ENCODE results near the gene SERPINE2.
"Not testable (repeated sequence)": the region's sequence is repeated elsewhere in the genome, so short reads cannot be mapped to it uniquely, and the experiment has no call there.

The SERPINE2 gene

DNA sequence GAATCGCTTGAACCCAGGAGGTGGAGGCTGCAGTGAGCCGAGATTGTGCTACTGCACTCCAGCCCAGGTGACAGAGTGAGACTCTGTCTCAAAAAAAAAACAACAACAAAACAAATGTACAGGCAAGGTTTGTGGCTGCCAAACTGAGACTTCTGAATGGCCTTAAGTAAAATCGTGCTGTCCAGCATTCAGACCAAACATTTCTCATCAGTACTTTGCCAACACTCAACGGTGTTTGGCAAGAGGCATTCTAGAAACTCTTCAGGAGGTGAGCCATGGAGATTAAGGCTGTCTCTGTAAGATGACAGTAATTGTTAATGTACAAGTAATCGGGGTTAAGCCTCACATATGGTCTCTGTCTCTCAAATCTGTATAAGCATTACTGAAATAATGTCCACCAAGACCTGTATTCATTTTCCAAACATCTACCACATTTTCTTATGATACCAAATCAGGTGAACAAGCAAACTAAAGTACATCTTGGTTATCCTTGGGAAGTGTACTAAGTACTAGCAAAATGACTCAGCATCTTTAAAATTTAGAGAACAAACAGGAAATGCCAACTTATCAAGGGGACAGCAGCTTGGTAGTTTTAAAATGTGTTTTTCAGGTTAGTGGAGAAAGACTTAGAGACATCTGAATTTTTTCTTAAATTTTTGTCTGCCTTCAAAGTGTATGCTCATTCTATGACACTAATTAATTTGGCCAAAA is 29.3 kb downstream of the SERPINE2 start:
- Histone ChIP-seq H3K27ac (peak overlapping the region; percentile 53), H3K27me3 (ENCODE audit: insufficient read depth, low read depth, severe bottlenecking) (no peaks in the 10 kb centered on the region), H3K36me3 (no peaks in the 10 kb centered on the region), H3K4me3 (ENCODE audit: low read depth, low read length) (no peak overlapping the region), H3K9me3 (ENCODE audit: severe bottlenecking) (peaks cover 2% of the 10 kb centered on the region)
- DNase-seq, result peak; percentile 16
- no peak for TF ChIP-seq CTCF (IDR thresholded peaks at IDR 0.05; ENCODE audit: low read depth, low read length)

GRCh38 chr2:224008702-224009261 is 30.3 kb downstream of the SERPINE2 start:
- Histone ChIP-seq H3K4me3 (ENCODE audit: low read depth, low read length) (no peak overlapping the region), H3K9me3 (ENCODE audit: severe bottlenecking) (peaks cover 2% of the 10 kb centered on the region), H3K36me3 (no peaks in the 10 kb centered on the region), H3K27ac (peak overlapping the region; percentile 44), H3K27me3 (ENCODE audit: insufficient read depth, low read depth, severe bottlenecking) (no peaks in the 10 kb centered on the region)
- no peak for TF ChIP-seq CTCF (IDR thresholded peaks at IDR 0.05; ENCODE audit: low read depth, low read length)
- DNase-seq, result peak; percentile 78

DNA sequence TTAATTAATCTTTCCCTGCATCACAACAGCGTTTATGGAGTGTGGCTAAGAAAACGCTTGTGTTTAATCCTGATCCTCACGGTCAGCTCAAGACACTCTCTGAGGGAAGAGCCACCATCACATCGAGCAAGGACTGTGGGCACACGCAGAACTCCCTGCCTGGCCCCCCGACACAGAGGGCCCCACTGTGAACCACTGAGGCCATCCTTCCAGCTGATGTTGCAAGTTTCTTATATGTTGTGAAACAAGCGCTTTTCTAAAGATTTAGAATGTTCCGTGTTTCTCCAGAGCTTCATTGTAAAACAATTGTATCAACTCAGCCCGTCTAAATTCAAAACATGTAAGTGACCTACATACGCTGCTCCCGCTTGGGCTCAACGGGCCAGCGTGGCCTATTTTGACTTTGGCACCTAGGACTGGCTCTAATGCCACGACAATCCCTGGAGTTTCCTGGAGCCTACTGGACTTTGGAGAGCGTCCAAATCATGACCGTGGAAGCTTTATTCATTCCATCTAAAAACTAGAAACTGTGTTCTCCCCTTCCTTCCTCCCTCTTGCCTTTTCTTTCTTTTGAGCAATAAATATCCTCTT is 34.9 kb downstream of the SERPINE2 start:
- no peak for TF ChIP-seq CTCF (IDR thresholded peaks at IDR 0.05; ENCODE audit: low read depth, low read length)

DNA sequence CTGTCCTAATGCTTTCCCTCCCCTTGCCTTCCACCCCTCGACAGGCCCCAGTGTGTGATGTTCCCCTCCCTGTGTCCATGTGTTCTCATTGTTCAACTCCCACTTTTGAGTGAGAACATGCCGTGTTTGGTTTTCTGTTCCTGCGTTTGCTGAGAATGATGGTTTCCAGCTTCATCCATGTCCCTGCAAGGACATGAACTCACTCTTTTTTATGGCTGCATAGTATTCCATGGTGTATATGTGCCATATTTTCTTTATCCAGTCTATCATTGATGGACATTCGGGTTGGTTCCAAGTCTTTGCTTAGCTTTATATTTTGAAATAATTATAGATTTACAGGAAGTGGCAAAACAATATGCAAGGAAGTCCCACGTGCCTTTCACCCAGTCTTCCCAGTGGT is 38.4 kb downstream of the SERPINE2 start:
- not testable (repeated sequence) for DNase-seq; H3K27ac ChIP-seq; H3K36me3 ChIP-seq; H3K27me3 ChIP-seq (ENCODE audit: insufficient read depth, low read depth, severe bottlenecking); H3K4me3 ChIP-seq (ENCODE audit: low read depth, low read length); H3K9me3 ChIP-seq (ENCODE audit: severe bottlenecking)

More for the DNA sequence above, 34.9 kb downstream of the SERPINE2 start:
- Histone ChIP-seq H3K27me3 (ENCODE audit: insufficient read depth, low read depth, severe bottlenecking) (no peaks in the 10 kb centered on the region), H3K9me3 (ENCODE audit: severe bottlenecking) (no peaks in the 10 kb centered on the region), H3K27ac (no peak overlapping the region), H3K36me3 (peaks cover 3% of the 10 kb centered on the region; the same call in 1 of the 2 replicates), H3K4me3 (ENCODE audit: low read depth, low read length) (no peak overlapping the region)
- DNase-seq, result no peak

- H3K27ac ChIP-seq, result no peak overlapping the region
- H3K9me3 ChIP-seq (ENCODE audit: severe bottlenecking), result no peaks in the 10 kb centered on the region
- DNase-seq, result no peak
- H3K4me3 ChIP-seq (ENCODE audit: low read depth, low read length), result no peak overlapping the region
- no peak for TF ChIP-seq CTCF (IDR thresholded peaks at IDR 0.05; ENCODE audit: low read depth, low read length)
- peaks cover 3% of the 10 kb centered on the region; the same call in 1 of the 2 replicates for H3K36me3 ChIP-seq
- H3K27me3 ChIP-seq (ENCODE audit: insufficient read depth, low read depth, severe bottlenecking), result no peaks in the 10 kb centered on the region
Measured at GRCh38 chr2:223999862-224000261, 39.2 kb downstream of the SERPINE2 start.

DNA sequence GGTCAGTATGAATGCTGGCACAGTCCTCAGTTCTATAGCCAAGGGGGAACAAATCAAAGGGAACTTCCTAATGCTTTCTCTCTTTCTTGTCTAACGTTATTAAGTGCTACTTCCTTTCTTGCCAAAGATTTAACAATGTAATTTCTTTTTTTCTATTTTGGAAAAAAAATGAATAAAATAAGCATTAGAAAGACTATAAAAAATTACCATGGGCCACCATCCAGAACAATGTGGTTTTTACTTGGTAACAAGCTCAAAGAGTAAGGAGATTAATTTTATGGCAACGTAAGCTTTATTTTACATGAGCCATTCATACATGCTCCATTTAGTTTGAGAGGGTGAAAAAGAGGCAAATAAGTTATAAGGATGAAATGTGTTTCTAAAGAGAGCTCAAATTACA is 40.1 kb downstream of the SERPINE2 start:
- DNase-seq, result no peak
- no peak for TF ChIP-seq CTCF (IDR thresholded peaks at IDR 0.05; ENCODE audit: low read depth, low read length)
- no peaks in the 10 kb centered on the region for H3K27me3 ChIP-seq (ENCODE audit: insufficient read depth, low read depth, severe bottlenecking)
- no peaks in the 10 kb centered on the region for H3K9me3 ChIP-seq (ENCODE audit: severe bottlenecking)
- peaks cover 3% of the 10 kb centered on the region; the same call in 1 of the 2 replicates for H3K36me3 ChIP-seq
- no peak overlapping the region for H3K4me3 ChIP-seq (ENCODE audit: low read depth, low read length)
- no peak overlapping the region for H3K27ac ChIP-seq
